GM12878 (cell line): ENCODE results near the gene PTPN20. TPM values are rescaled to one million over a fixed set of nuclear protein-coding genes. Genes with fewer than 3 reads are reported as not detected.
"Not testable (repeated sequence)": the region's sequence is repeated elsewhere in the genome, so short reads cannot be mapped to it uniquely, and the experiment has no call there.

Experiments
- ATAC-seq: fragments of 200-7000 bp; cut with Tn5 transposase; 3 replicates; pipeline ENCODE4 v1.9.1; 2020; ENCODE audit warnings: mild to moderate bottlenecking, moderate library complexity
- BruUV-seq: library from RNA; stranded (reverse); fragments of 400-500 nt; replicated peaks from 2 replicates; lab custom pipeline; 2021; lab: Mats Ljungman, UMichigan
- CTCF ChIA-PET: fragments of 300-600 bp; sonication (Branson Sonifier 250); formaldehyde crosslinking; extraction: SDS; loops from one replicate; lab custom pipeline; 2021; ENCODE audit warnings: inconsistent platforms; lab: Yijun Ruan, JAX
- POLR2A ChIA-PET: fragments of 350-600 bp; formaldehyde crosslinking; extraction: SDS; loops from one replicate; lab custom pipeline; 2021; ENCODE audit warnings: inconsistent platforms; lab: Charles Lee
- RAD21 ChIA-PET: fragments of 300-600 bp; sonication (Branson Sonifier 250); formaldehyde crosslinking; loops from one replicate; lab custom pipeline; 2023; ENCODE audit warnings: antibody characterized with exemption; ENCODE audit not compliant: unreplicated experiment; lab: Charles Lee
- SMC1A ChIA-PET: fragments of 300-600 bp; sonication (Branson Sonifier 250); formaldehyde crosslinking; loops from one replicate; lab custom pipeline; 2023; ENCODE audit not compliant: unreplicated experiment, uncharacterized antibody; lab: Charles Lee
- DNase-seq: peaks from one replicate; pipeline ENCODE4 v3.0.0-alpha.2; 2011; ENCODE audit warnings: low read depth, low spot score
- FAIRE-seq: peaks from 3 replicates; lab custom pipeline; 2011; peaks lifted over from hg19 to GRCh38; lab: Jason Lieb, UNC
- H2AFZ ChIP-seq: 2 replicates; pipeline ENCODE4 v1.6.0; 2011; ENCODE audit warnings: low read depth, low read length, control low read depth; ENCODE audit not compliant: control insufficient read depth
- H3K27ac ChIP-seq: 2 replicates; pipeline ENCODE4 v1.5.1; 2011; ENCODE audit warnings: control low read depth; ENCODE audit not compliant: control insufficient read depth, insufficient read depth
- H3K27me3 ChIP-seq, 2 experiments: replicated peaks in 1 of 2; 2 replicates each; pipeline versions ENCODE4 v1.6.0 to v1.6.1; 2011; ENCODE audit warnings: low read length in 1 of 2; ENCODE audit not compliant: control insufficient read depth in 2 of 2, insufficient read depth in 2 of 2
- H3K36me3 ChIP-seq, 2 experiments: 2 replicates each; pipeline ENCODE4 v1.5.1; 2011; ENCODE audit warnings: low read length in 1 of 2; ENCODE audit not compliant: control insufficient read depth in 2 of 2, insufficient read depth in 2 of 2
- H3K4me1 ChIP-seq: 2 replicates; pipeline ENCODE4 v1.6.1; 2011; ENCODE audit warnings: mild to moderate bottlenecking, low read length, moderate library complexity, mixed read lengths; ENCODE audit not compliant: control insufficient read depth, insufficient read depth
- H3K4me2 ChIP-seq: 2 replicates; pipeline ENCODE4 v1.6.0; 2011; ENCODE audit warnings: control low read depth; ENCODE audit not compliant: control insufficient read depth, insufficient read depth
- H3K4me3 ChIP-seq: fragments of 200-600 bp; sonication (generic); 2 replicates; pipeline ENCODE4 v1.5.1; 2016
- H3K79me2 ChIP-seq: 2 replicates; pipeline ENCODE4 v1.6.0; 2011; ENCODE audit warnings: low read length; ENCODE audit not compliant: control insufficient read depth, insufficient read depth
- H3K9ac ChIP-seq: 2 replicates; pipeline ENCODE4 v1.8.0; 2011; ENCODE audit warnings: low read length, control low read depth, mixed read lengths; ENCODE audit not compliant: control insufficient read depth, insufficient read depth
- H3K9me3 ChIP-seq: replicated peaks from 3 replicates; pipeline ENCODE4 v1.5.1; 2011; ENCODE audit warnings: mild to moderate bottlenecking, low read length; ENCODE audit not compliant: control insufficient read depth, insufficient read depth
- H4K20me1 ChIP-seq: 2 replicates; pipeline ENCODE4 v1.6.0; 2011; ENCODE audit not compliant: control insufficient read depth, insufficient read depth
- WGBS: methylation state at CpG from one replicate; pipeline ENCODE4 v1.1.6; 2016; ENCODE audit warnings: low lambda C conversion rate; ENCODE audit not compliant: insufficient replicate concordance, insufficient coverage; ENCODE audit errors: missing lambda C conversion rate; 5-methylcytosine and 5-hydroxymethylcytosine counted together
- in situ Hi-C: fragments of 300-500 bp; cut with MboI; formaldehyde crosslinking; loops from 9 replicates; pipeline ENCODE4 v1.14.3; 2018; ENCODE audit warnings: mixed read lengths
- intact Hi-C: fragments of 100-400 bp; cut with micrococcal nuclease; formaldehyde crosslinking; loops from one replicate; pipeline ENCODE4 v1.14.2; 2022; ENCODE audit not compliant: unreplicated experiment
- polyA plus RNA-seq, 11 experiments: library from polyadenylated mRNA; depleted of rRNA in 4 of 11; unstranded in 6 of 11; stranded (reverse) in 5 of 11; fragments of >200 nt; fragmentation: Nextera tagmentation in 4 of 11; fragmentation: Illumina TruSeq in 1 of 11; extraction: Ambion mirVana in 4 of 11; extraction: Trizol in 1 of 11; gene quantifications; 1 replicate in 1 of 11; 2 replicates in 10 of 11; pipeline versions ENCODE4 v1.2.1 to v1.2.3, GENCODE V29; 2011 to 2016; ENCODE audit warnings: inconsistent platforms in 2 of 11, missing spikeins in 2 of 11, low read depth in 1 of 11
- total RNA-seq, 4 experiments: library from RNA; depleted of rRNA in 3 of 4; stranded (reverse); fragments of >200 nt in 3 of 4; fragmentation: Illumina TruSeq in 1 of 4; extraction: Trizol in 1 of 4; gene quantifications; 2 replicates each; pipeline versions ENCODE4 v1.2.1 to v1.2.3, GENCODE V29; 2013 to 2021

Gene PTPN20
- total and polyA plus RNA-seq, 10 of the 15 experiments (the other 5 are each of a cell fraction or from before 2014, with no cell fraction given), result 0.04 to 3.4 (median 0.10) TPM; not detected in 4

- BruUV-seq, H3K4me3 ChIP-seq, H4K20me1 ChIP-seq, ATAC-seq, SMC1A ChIA-PET, H3K36me3 ChIP-seq, CTCF ChIA-PET, intact Hi-C loops, in situ Hi-C loops, RAD21 ChIA-PET, H3K9ac ChIP-seq, H3K79me2 ChIP-seq, H2AFZ ChIP-seq, FAIRE-seq, H3K27me3 ChIP-seq, H3K4me2 ChIP-seq, H3K27ac ChIP-seq, H3K9me3 ChIP-seq, H3K4me1 ChIP-seq, DNase-seq, POLR2A ChIA-PET: not testable (repeated sequence)
- WGBS, result no CpG with 5 or more reads among the region's 1 CpG
These were observed 29.9 kb downstream of the PTPN20 start for GRCh38 chr10:46941091-46941490.

- H3K4me2 ChIP-seq, H3K27me3 ChIP-seq, DNase-seq, H3K4me3 ChIP-seq, H3K27ac ChIP-seq, CTCF ChIA-PET, POLR2A ChIA-PET, ATAC-seq, intact Hi-C loops, H4K20me1 ChIP-seq, in situ Hi-C loops, H3K36me3 ChIP-seq, H3K9me3 ChIP-seq, FAIRE-seq, SMC1A ChIA-PET, BruUV-seq, H2AFZ ChIP-seq, H3K79me2 ChIP-seq, RAD21 ChIA-PET, H3K9ac ChIP-seq, H3K4me1 ChIP-seq: not testable (repeated sequence)
- 49% methylated on average over 5 of the region's 5 CpGs for WGBS
These were observed 37.7 kb downstream of the PTPN20 start for GRCh38 chr10:46948687-46949518.

- H3K9ac ChIP-seq, H3K9me3 ChIP-seq, H3K4me1 ChIP-seq, BruUV-seq, FAIRE-seq, intact Hi-C loops, H3K36me3 ChIP-seq, H3K4me3 ChIP-seq, SMC1A ChIA-PET, ATAC-seq, H3K27me3 ChIP-seq, H2AFZ ChIP-seq, RAD21 ChIA-PET, H3K4me2 ChIP-seq, H3K27ac ChIP-seq, H4K20me1 ChIP-seq, DNase-seq, POLR2A ChIA-PET, H3K79me2 ChIP-seq, CTCF ChIA-PET, in situ Hi-C loops: not testable (repeated sequence)
- 100% methylated on average over 3 of the region's 4 CpGs for WGBS
These were observed 41.3 kb downstream of the PTPN20 start for GRCh38 chr10:46952540-46952939.

GRCh38 chr10:46960742-46961141 is 49.5 kb downstream of the PTPN20 start:
- ATAC-seq, H3K4me2 ChIP-seq, intact Hi-C loops: not testable (repeated sequence)

More at GRCh38 chr10:46960742-46961141, 49.5 kb downstream of the PTPN20 start:
- H3K4me1 ChIP-seq, H3K4me3 ChIP-seq, H3K79me2 ChIP-seq, H3K36me3 ChIP-seq, H2AFZ ChIP-seq, H3K9me3 ChIP-seq, FAIRE-seq, in situ Hi-C loops, H4K20me1 ChIP-seq, CTCF ChIA-PET, H3K27ac ChIP-seq, DNase-seq, H3K27me3 ChIP-seq, POLR2A ChIA-PET, SMC1A ChIA-PET, RAD21 ChIA-PET, BruUV-seq, H3K9ac ChIP-seq: not testable (repeated sequence)
